ENCODE data around the gene EME2. TPM values are rescaled to one million over a fixed set of nuclear protein-coding genes. Genes with fewer than 3 reads are reported as not detected.

The EME2 gene, protein sequence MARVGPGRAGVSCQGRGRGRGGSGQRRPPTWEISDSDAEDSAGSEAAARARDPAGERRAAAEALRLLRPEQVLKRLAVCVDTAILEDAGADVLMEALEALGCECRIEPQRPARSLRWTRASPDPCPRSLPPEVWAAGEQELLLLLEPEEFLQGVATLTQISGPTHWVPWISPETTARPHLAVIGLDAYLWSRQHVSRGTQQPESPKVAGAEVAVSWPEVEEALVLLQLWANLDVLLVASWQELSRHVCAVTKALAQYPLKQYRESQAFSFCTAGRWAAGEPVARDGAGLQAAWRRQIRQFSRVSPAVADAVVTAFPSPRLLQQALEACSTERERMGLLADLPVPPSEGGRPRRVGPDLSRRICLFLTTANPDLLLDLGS
- total RNA-seq (2021; ENCODE audit: unreplicated experiment) (36.3 TPM), Bru-seq, nascent RNA (percentile 66 among the genes with signal in this experiment), BruChase-seq, experiment 1, labeled RNA remaining after a 6-hour chase (percentile 79 among the genes with signal in this experiment), BruChase-seq, experiment 2, labeled RNA remaining after a 2-hour chase (percentile 68 among the genes with signal in this experiment)
- 8.9 and 9.0 TPM in 2 replicates for polyA plus RNA-seq (2012)
- long read RNA-seq, partial matches to known transcripts = 36 of 38 reads
- long read RNA-seq, other reads (novel, unspliced or antisense) = 2 of 38 reads

DNA sequence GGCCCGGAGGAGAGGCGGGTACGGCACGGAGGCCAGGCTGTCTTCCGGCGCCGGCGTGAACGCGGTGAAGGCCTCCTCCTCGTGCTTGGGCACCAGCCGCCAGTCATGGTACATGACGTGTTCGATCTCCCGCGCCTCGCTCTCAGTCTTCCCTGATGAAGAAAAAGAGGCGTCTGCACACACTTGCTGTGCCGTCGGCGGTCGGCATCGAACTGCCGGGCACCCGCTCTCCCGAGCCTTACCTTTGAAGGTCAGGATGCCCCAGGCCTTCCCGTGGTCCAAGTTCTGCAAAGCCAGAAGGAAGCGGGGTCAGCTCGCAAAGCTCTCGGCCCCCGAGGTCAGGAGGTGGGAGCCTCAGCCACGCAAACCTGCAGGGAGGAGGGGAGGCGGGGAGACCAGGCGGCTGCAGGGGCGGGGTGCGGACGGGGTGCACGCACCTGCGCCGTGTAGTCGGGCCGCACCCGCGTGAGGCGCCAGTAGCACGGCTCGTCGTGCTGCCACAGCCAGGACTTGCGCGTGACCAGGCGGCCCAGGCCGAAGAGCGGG is at the start of gene EME2:
EME2 (plus strand) TSS at position 449 of the 546 bp plus-strand sequence. CDS start 418 bp downstream, outside the sequence.
- H2AFZ ChIP-seq (ENCODE audit: low read depth, low read length, poor library complexity, severe bottlenecking) = no peak within 1 kb of the TSS
- CTCF ChIA-PET = interaction anchor here (0.7 to 1.9 kb wide), 4 partner anchors 10 to 94 kb away, joined by 3 to 13 read pairs (median 4); partner anchors contain the start of genes FAHD1, HAGH, JPT2 and MAPK8IP3
- peaks cover 14 to 29% of the 10 kb centered on the region in 2 experiments for H3K4me1 ChIP-seq (ENCODE audit: control insufficient read depth in 1 of 2, insufficient read depth in 2 of 2, low read length in 2 of 2)
- DNase-seq (ENCODE audit: low read depth, low spot score) = no peak
- intact Hi-C loops (cut with micrococcal nuclease) = no loop called here
- H3K9me2 ChIP-seq (ENCODE audit: insufficient read depth) = no peaks in the 10 kb centered on the region
- H4K20me1 ChIP-seq (ENCODE audit: insufficient read depth) = peaks cover 5% of the 10 kb centered on the region; the same call in 1 of the 2 replicates
- BruUV-seq (replicated peaks) = no TSS peak
- H3K27ac ChIP-seq (ENCODE audit: low read depth, low read length) = peak within 1 kb of the TSS; percentile 95
- H3K79me2 ChIP-seq (ENCODE audit: insufficient read depth, low read length) = peaks cover 52% of the 10 kb centered on the region
- POLR2A ChIA-PET = interaction anchor here (3.5 kb wide), 1 partner anchor 10 kb away, joined by 23 read pairs; the partner anchor contains the start of genes NUBP2 and SPSB3
- TF ChIP-seq, protein P1, sequence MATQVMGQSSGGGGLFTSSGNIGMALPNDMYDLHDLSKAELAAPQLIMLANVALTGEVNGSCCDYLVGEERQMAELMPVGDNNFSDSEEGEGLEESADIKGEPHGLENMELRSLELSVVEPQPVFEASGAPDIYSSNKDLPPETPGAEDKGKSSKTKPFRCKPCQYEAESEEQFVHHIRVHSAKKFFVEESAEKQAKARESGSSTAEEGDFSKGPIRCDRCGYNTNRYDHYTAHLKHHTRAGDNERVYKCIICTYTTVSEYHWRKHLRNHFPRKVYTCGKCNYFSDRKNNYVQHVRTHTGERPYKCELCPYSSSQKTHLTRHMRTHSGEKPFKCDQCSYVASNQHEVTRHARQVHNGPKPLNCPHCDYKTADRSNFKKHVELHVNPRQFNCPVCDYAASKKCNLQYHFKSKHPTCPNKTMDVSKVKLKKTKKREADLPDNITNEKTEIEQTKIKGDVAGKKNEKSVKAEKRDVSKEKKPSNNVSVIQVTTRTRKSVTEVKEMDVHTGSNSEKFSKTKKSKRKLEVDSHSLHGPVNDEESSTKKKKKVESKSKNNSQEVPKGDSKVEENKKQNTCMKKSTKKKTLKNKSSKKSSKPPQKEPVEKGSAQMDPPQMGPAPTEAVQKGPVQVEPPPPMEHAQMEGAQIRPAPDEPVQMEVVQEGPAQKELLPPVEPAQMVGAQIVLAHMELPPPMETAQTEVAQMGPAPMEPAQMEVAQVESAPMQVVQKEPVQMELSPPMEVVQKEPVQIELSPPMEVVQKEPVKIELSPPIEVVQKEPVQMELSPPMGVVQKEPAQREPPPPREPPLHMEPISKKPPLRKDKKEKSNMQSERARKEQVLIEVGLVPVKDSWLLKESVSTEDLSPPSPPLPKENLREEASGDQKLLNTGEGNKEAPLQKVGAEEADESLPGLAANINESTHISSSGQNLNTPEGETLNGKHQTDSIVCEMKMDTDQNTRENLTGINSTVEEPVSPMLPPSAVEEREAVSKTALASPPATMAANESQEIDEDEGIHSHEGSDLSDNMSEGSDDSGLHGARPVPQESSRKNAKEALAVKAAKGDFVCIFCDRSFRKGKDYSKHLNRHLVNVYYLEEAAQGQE (IDR thresholded peaks at IDR 0.05; ENCODE audit: low read depth) = no peak
- TF ChIP-seq, protein P2, sequence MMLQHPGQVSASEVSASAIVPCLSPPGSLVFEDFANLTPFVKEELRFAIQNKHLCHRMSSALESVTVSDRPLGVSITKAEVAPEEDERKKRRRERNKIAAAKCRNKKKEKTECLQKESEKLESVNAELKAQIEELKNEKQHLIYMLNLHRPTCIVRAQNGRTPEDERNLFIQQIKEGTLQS (IDR thresholded peaks at IDR 0.05) = no peak
- TF ChIP-seq CBX3 (IDR thresholded peaks at IDR 0.05; ENCODE audit: low read depth) (no peak), YY1 (IDR thresholded peaks at IDR 0.05; ENCODE audit: extremely low read depth, insufficient replicate concordance, low read depth, low read length) (no peak)
- peak within 1 kb of the TSS; percentile 88 to 97 for H3K4me3 ChIP-seq (replicated peaks in 1 of 2; ENCODE audit: low read depth in 1 of 2, low read length in 2 of 2)
- no peaks in the 10 kb centered on the region for H3K27me3 ChIP-seq (ENCODE audit: insufficient read depth, low read length)
- H3K9me3 ChIP-seq (ENCODE audit: control insufficient read depth in 1 of 2, insufficient read depth in 1 of 2, low read depth in 1 of 2, low read length in 2 of 2) = no peaks in the 10 kb centered on the region
- peak within 1 kb of the TSS; percentile 93 for H3K9ac ChIP-seq (ENCODE audit: low read length)
- H3K36me3 ChIP-seq (ENCODE audit: control insufficient read depth in 1 of 2, insufficient read depth in 2 of 2, low read length in 2 of 2) = peaks cover 0 to 8% of the 10 kb centered on the region in 2 experiments; a peak in 2 of 4 replicates
- RAD21 ChIA-PET (ENCODE audit: low non-redundant PET in 1 of 2, low total read pairs in 2 of 2, uncharacterized antibody in 2 of 2, unreplicated experiment in 2 of 2) = no interaction called here
- peak within 1 kb of the TSS; percentile 100 for H3K4me2 ChIP-seq (ENCODE audit: low read length)
- peak; percentile 7 for ATAC-seq
